GM12801 (cell line): ENCODE results near the gene ARHGAP6.

Experiments used
- TF ChIP-seq, protein P1 (sequence below): IDR thresholded peaks from one replicate; pipeline ENCODE4 v1.5.1; 2011; ENCODE audit warnings: control low read depth; ENCODE audit not compliant: insufficient read length; ENCODE audit errors: extremely low read depth

Gene ARHGAP6

DNA sequence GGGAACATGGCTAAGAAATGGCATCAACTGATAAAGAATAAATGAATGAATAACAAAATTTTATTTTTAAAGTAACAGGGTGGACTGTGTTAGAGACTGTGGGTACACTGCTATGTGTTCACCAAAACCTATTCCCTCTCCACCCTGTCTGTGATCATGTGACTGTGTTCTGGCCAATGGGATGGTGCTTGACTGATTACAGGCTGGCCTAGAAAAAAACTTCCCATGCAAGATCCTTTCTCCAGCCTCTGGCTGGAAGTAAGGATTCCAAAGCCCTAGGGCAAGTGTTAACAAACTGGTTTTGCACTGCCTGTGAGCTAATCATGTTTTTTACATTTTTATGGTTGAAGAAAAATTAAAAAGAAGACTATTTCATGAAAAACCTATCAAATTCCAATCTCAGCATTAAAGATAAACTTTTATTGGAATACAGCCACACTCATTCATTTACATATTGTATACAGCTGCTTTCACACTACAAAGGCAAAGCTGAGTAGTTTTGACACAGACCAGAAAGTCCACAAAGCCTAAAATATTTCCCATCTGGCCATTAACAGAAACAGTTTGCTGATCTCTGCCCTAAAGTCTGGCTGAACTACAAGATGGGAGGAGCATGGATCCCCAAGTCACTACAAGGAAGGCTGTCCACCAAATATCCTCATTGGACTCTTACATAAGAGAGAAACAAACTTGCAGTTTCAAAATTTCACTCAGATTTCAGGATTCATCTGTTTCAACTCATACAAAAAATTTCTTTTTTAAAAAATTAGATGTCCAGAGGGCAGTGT is 133.2 kb downstream of the ARHGAP6 start:
- TF ChIP-seq, protein P1, sequence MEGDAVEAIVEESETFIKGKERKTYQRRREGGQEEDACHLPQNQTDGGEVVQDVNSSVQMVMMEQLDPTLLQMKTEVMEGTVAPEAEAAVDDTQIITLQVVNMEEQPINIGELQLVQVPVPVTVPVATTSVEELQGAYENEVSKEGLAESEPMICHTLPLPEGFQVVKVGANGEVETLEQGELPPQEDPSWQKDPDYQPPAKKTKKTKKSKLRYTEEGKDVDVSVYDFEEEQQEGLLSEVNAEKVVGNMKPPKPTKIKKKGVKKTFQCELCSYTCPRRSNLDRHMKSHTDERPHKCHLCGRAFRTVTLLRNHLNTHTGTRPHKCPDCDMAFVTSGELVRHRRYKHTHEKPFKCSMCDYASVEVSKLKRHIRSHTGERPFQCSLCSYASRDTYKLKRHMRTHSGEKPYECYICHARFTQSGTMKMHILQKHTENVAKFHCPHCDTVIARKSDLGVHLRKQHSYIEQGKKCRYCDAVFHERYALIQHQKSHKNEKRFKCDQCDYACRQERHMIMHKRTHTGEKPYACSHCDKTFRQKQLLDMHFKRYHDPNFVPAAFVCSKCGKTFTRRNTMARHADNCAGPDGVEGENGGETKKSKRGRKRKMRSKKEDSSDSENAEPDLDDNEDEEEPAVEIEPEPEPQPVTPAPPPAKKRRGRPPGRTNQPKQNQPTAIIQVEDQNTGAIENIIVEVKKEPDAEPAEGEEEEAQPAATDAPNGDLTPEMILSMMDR: no peak

DNA sequence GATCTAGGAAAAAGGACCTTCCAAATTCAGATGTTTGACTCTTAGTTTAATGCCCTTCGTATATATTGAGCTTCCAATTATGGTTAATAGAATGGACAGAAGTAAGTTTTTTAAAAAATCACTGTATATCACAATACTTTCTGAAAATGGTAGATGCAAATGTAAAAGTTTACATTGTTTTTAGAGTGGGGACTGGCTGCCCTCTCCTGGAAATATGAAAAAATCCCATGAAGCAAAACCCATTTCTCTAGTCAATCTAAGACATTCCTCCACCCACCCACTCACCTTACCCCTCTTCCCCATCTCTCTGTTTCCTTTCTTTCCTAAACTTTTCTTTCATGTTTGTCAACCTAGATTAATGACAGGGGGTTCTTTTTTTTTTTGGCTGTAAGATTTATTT is 134.5 kb downstream of the ARHGAP6 start:
- TF ChIP-seq, protein P1: no peak

- TF ChIP-seq, protein P1: no peak
Measured at GRCh38 chrX:11530621-11531020, 135.1 kb downstream of the ARHGAP6 start.

- TF ChIP-seq, protein P1: no peak
Measured at GRCh38 chrX:11528623-11529022, 137.1 kb downstream of the ARHGAP6 start.

GRCh38 chrX:11525685-11526084 is 140.0 kb downstream of the ARHGAP6 start:
- TF ChIP-seq, protein P1: no peak

DNA sequence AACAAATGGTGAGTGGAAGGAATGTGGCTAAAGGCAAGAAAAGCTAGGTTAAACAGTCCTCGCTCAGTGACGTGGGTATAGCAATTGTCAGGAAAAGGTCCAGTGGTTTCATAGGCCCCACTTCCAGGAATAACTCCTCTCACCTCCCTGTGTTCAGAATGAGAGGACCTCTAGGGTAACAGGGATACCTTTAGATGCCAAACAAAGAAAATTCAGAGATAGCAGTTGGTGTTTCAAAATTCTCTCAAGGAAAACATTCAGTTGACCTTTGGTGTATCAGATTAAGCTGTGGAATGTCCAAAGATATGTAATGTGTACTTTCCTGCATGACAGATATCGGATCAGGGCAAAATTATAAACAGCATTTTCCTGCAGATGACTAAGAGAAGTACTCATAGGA is 155.9 kb downstream of the ARHGAP6 start:
- TF ChIP-seq, protein P1: no peak

DNA sequence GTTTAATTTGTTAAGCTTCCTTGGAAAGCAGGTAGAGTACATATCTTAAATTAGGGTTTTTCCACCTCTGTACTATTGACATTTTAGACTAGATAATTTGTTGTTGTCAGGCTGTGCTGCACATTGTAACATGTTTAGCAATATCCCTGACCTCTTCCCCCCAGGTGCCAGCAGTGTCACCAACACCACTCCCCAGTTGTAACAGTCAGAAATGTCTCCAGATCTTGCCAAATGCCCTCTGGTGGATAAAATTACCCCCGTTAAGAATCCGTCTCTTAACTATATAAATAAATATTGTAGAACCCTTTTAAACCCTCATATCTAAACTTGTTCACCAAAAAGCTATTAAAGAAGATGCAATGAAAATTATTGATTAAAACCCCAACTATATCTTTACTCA is 161.5 kb downstream of the ARHGAP6 start:
- TF ChIP-seq, protein P1: no peak
